HFFc6 (cell line): ENCODE measurements around the gene KRTAP15-1. TPM values are rescaled to one million over a fixed set of nuclear protein-coding genes. Genes with fewer than 3 reads are reported as not detected.

Experiments
- DNase-seq: peaks from one replicate; pipeline ENCODE4 v3.0.0-alpha.2; 2018
- H3K27ac Mint-ChIP-seq: 2 replicates; pipeline ENCODE4 v1.8.0; 2020; ENCODE audit warnings: mild to moderate bottlenecking, mixed read lengths
- H3K27me3 Mint-ChIP-seq: 2 replicates; pipeline ENCODE4 v1.8.0; 2021; ENCODE audit warnings: mild to moderate bottlenecking, moderate library complexity, mixed read lengths; ENCODE audit not compliant: insufficient read depth
- H3K36me3 Mint-ChIP-seq: 2 replicates; pipeline ENCODE4 v1.8.0; 2021; ENCODE audit warnings: low read depth, mixed read lengths
- H3K4me1 Mint-ChIP-seq: 2 replicates; pipeline ENCODE4 v1.8.0; 2020; ENCODE audit warnings: low read depth, mixed read lengths
- H3K4me3 Mint-ChIP-seq: 2 replicates; pipeline ENCODE4 v1.8.0; 2020; ENCODE audit warnings: mild to moderate bottlenecking, moderate library complexity, mixed read lengths
- H3K9me3 Mint-ChIP-seq: 2 replicates; pipeline ENCODE4 v1.8.0; 2020; ENCODE audit warnings: mild to moderate bottlenecking, mixed read lengths
- CTCF ChIP-seq: fragments of 200-600 bp; sonication (generic); IDR thresholded peaks from 2 replicates; pipeline ENCODE4 v1.5.0; 2021; ENCODE audit warnings: antibody characterized with exemption, mild to moderate bottlenecking
- total RNA-seq, 6 experiments: library from RNA; stranded (reverse); fragmentation: NEBNext Ultra II Directional; extraction: Animal tissue kit (Norgen Biotek cat#: 25700); gene quantifications; 2 replicates in 1 of 6; 3 replicates in 5 of 6; pipeline ENCODE4 v1.2.3, GENCODE V29; 2021

Gene KRTAP15-1
- total RNA-seq, 6 experiments from 2014 or later, result not detected

DNA sequence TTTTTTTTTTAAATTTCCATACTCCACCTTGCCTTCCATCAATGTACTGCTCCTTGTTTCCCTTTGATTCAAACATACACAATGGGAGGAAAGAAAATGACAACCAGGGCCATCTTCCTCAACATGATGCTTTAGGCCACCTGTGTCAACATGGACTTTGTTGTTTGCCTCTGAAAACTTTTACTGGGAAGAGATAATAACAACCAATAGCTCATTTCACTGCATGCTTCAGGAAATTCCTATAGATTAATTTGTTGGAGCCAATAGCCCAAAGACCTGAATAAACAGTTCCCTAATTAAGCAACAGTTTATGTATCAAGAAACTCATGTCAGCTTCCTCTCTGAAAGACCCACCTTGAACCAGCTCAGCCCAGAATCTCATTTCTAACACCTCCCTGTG, 3.2 kb downstream of the KRTAP15-1 start:
- H3K9me3 Mint-ChIP-seq, result peaks cover 52% of the 10 kb centered on the region
- H3K36me3 Mint-ChIP-seq, result no peaks in the 10 kb centered on the region
- TF ChIP-seq CTCF, result no peak

GRCh38 chr21:30444204-30444603, 4.1 kb downstream of the KRTAP15-1 start:
- no peak for TF ChIP-seq CTCF
- H3K27me3 Mint-ChIP-seq, result peaks cover 4% of the 10 kb centered on the region
- DNase-seq, result no peak
- H3K36me3 Mint-ChIP-seq, result no peaks in the 10 kb centered on the region
- H3K27ac Mint-ChIP-seq, result no peak overlapping the region
- no peaks in the 10 kb centered on the region for H3K4me1 Mint-ChIP-seq
- peaks cover 52% of the 10 kb centered on the region for H3K9me3 Mint-ChIP-seq
- H3K4me3 Mint-ChIP-seq, result no peak overlapping the region

More for the DNA sequence above, 3.2 kb downstream of the KRTAP15-1 start:
- no peak for DNase-seq
- Mint-ChIP-seq H3K27ac (no peak overlapping the region), H3K27me3 (peaks cover 4% of the 10 kb centered on the region), H3K4me3 (no peak overlapping the region), H3K4me1 (no peaks in the 10 kb centered on the region)

GRCh38 chr21:30447056-30447455, 7.0 kb downstream of the KRTAP15-1 start:
- no peaks in the 10 kb centered on the region for H3K27me3 Mint-ChIP-seq
- no peaks in the 10 kb centered on the region for H3K4me1 Mint-ChIP-seq
- H3K36me3 Mint-ChIP-seq, result no peaks in the 10 kb centered on the region
- TF ChIP-seq CTCF, result no peak
- no peak overlapping the region for H3K27ac Mint-ChIP-seq
- H3K4me3 Mint-ChIP-seq, result no peak overlapping the region
- no peak for DNase-seq
- peaks cover 40% of the 10 kb centered on the region for H3K9me3 Mint-ChIP-seq

DNA sequence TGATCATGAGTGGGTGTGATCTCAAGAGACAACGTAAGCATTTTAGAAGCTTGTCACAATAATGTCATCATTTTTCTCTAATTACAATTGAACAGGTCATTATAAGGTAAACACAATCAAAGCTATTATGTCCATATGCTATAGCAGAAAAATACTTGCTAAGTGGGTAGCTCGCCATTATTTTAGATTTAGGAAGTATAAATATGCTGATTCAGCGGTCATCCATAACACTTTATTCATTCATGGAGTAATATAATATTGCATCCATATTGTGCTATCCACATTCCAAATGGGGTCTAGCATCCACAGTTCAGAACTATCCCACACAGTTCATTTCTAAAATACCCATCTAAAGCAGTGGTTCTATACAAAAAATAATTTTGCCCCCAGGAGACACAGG, 8.4 kb downstream of the KRTAP15-1 start:
- TF ChIP-seq CTCF, result no peak
- Mint-ChIP-seq H3K27me3 (no peaks in the 10 kb centered on the region), H3K27ac (no peak overlapping the region), H3K9me3 (peaks cover 38% of the 10 kb centered on the region), H3K36me3 (no peaks in the 10 kb centered on the region), H3K4me1 (no peaks in the 10 kb centered on the region), H3K4me3 (no peak overlapping the region)
- no peak for DNase-seq

GRCh38 chr21:30463713-30464112, 23.6 kb downstream of the KRTAP15-1 start:
- peak; percentile 68 for TF ChIP-seq CTCF
- Mint-ChIP-seq H3K9me3 (peaks cover 40% of the 10 kb centered on the region), H3K36me3 (no peaks in the 10 kb centered on the region), H3K4me1 (no peaks in the 10 kb centered on the region), H3K27me3 (no peaks in the 10 kb centered on the region; the same call in 1 of the 2 replicates), H3K27ac (no peak overlapping the region), H3K4me3 (no peak overlapping the region)
- DNase-seq, result no peak
